ENCODE data around the gene MRAP. TPM values are rescaled to one million over a fixed set of nuclear protein-coding genes. Genes with fewer than 3 reads are reported as not detected.

MRAP gene
- total RNA-seq, 1 donor from 2014 or later = not detected

- DNase-seq (ENCODE audit: low spot score in 2 of 2) (no peak), FAIRE-seq (no peak)
Measured at GRCh38 chr21:32320726-32321125, 22.1 kb downstream of the MRAP start.

GRCh38 chr21:32321480-32321879 lies 22.8 kb downstream of the MRAP start:
- no peak for DNase-seq (ENCODE audit: low spot score in 2 of 2)
- FAIRE-seq = no peak

- no peak for DNase-seq (ENCODE audit: low spot score in 2 of 2)
- no peak for FAIRE-seq
Measured at GRCh38 chr21:32322103-32322502, 23.4 kb downstream of the MRAP start.

- FAIRE-seq (no peak), DNase-seq (ENCODE audit: low spot score in 2 of 2) (no peak)
Measured at GRCh38 chr21:32322676-32323075, 24.0 kb downstream of the MRAP start.

GRCh38 chr21:32325706-32326105 lies 27.1 kb downstream of the MRAP start:
- DNase-seq (ENCODE audit: low spot score in 2 of 2) = no peak
- no peak for FAIRE-seq

- FAIRE-seq (no peak), DNase-seq (ENCODE audit: low spot score in 2 of 2) (no peak)
Measured at GRCh38 chr21:32328595-32328994, 29.9 kb downstream of the MRAP start.

GRCh38 chr21:32329331-32329730 lies 30.7 kb downstream of the MRAP start:
- no peak for DNase-seq (ENCODE audit: low spot score in 2 of 2)

GRCh38 chr21:32329776-32330175 lies 31.1 kb downstream of the MRAP start:
- no peak for DNase-seq (ENCODE audit: low spot score in 2 of 2)
- no peak for FAIRE-seq

More at GRCh38 chr21:32329331-32329730, 30.7 kb downstream of the MRAP start:
- no peak for FAIRE-seq

GRCh38 chr21:32330784-32331311 lies 32.2 kb downstream of the MRAP start:
- DNase-seq (ENCODE audit: low spot score in 2 of 2) = no peak
- no peak for FAIRE-seq

- no peak for DNase-seq (ENCODE audit: low spot score in 2 of 2)
- no peak for FAIRE-seq
Measured at GRCh38 chr21:32331444-32332305, 33.0 kb downstream of the MRAP start.

GRCh38 chr21:32332463-32332951 lies 33.9 kb downstream of the MRAP start:
- peak; percentile 99 for FAIRE-seq
- no peak for DNase-seq (ENCODE audit: low spot score in 2 of 2)

- DNase-seq (ENCODE audit: low spot score in 2 of 2) (no peak), FAIRE-seq (no peak)
Measured at GRCh38 chr21:32333953-32334673, 35.5 kb downstream of the MRAP start.

GRCh38 chr21:32334980-32335531 lies 36.4 kb downstream of the MRAP start:
- FAIRE-seq (no peak), DNase-seq (ENCODE audit: low spot score in 2 of 2) (peak in 1 of 2 donors; percentile 36)

- DNase-seq (ENCODE audit: low spot score in 2 of 2) = peak in 1 of 2 donors; percentile 43
- FAIRE-seq = no peak
Measured at GRCh38 chr21:32335601-32336575, 37.2 kb downstream of the MRAP start.

GRCh38 chr21:32336711-32337110 lies 38.1 kb downstream of the MRAP start:
- no peak for DNase-seq (ENCODE audit: low spot score in 2 of 2)
- no peak for FAIRE-seq

- DNase-seq (ENCODE audit: low spot score in 2 of 2) (no peak), FAIRE-seq (no peak)
Measured at GRCh38 chr21:32337206-32337605, 38.6 kb downstream of the MRAP start.

- DNase-seq (ENCODE audit: low spot score in 2 of 2) (no peak), FAIRE-seq (no peak)
Measured at GRCh38 chr21:32338209-32338921, 39.7 kb downstream of the MRAP start.

GRCh38 chr21:32340863-32341848 lies 42.5 kb downstream of the MRAP start:
- FAIRE-seq = no peak
- no peak for DNase-seq (ENCODE audit: low spot score in 2 of 2)
